ENCODE results near the gene BTBD16. TPM values are rescaled to one million over a fixed set of nuclear protein-coding genes. Genes with fewer than 3 reads are reported as not detected.

The BTBD16 gene
- total RNA-seq, 6 donors from 2014 or later, result 0.20 to 1.8 (median 0.91) TPM; not detected in 3

GRCh38 chr10:122363311-122363710, 92.2 kb downstream of the BTBD16 start:
- DNase-seq (no peak), ATAC-seq (ENCODE audit: low FRiP score in 2 of 2) (no peak)
- WGBS, 2 donors, result 82 to 91% methylated on average over 2 of the region's 2 CpGs
- H3K27me3 ChIP-seq, result no peaks in the 10 kb centered on the region
- TF ChIP-seq EP300 (IDR thresholded peaks at IDR 0.05) (no peak), POLR2AphosphoS5 (IDR thresholded peaks at IDR 0.05) (no peak), POLR2A (IDR thresholded peaks at IDR 0.05) (no peak)
- TF ChIP-seq, protein P1, sequence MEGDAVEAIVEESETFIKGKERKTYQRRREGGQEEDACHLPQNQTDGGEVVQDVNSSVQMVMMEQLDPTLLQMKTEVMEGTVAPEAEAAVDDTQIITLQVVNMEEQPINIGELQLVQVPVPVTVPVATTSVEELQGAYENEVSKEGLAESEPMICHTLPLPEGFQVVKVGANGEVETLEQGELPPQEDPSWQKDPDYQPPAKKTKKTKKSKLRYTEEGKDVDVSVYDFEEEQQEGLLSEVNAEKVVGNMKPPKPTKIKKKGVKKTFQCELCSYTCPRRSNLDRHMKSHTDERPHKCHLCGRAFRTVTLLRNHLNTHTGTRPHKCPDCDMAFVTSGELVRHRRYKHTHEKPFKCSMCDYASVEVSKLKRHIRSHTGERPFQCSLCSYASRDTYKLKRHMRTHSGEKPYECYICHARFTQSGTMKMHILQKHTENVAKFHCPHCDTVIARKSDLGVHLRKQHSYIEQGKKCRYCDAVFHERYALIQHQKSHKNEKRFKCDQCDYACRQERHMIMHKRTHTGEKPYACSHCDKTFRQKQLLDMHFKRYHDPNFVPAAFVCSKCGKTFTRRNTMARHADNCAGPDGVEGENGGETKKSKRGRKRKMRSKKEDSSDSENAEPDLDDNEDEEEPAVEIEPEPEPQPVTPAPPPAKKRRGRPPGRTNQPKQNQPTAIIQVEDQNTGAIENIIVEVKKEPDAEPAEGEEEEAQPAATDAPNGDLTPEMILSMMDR (IDR thresholded peaks at IDR 0.05), result no peak
- H3K4me1 ChIP-seq, result peaks cover 0 to 7% (median 0%) of the 10 kb centered on the region in 4 donors
- no peaks in the 10 kb centered on the region for H3K9me3 ChIP-seq
- no peaks in the 10 kb centered on the region for H3K36me3 ChIP-seq
- no peak overlapping the region for H3K27ac ChIP-seq
- H3K4me3 ChIP-seq, result no peak overlapping the region

GRCh38 chr10:122363722-122364463, 92.8 kb downstream of the BTBD16 start:
- no peak for DNase-seq
- peak overlapping the region in 2 of 4 donors; percentile 0 to 33 for H3K27ac ChIP-seq
- no peaks in the 10 kb centered on the region for H3K27me3 ChIP-seq
- no peak overlapping the region for H3K4me3 ChIP-seq
- H3K36me3 ChIP-seq, result no peaks in the 10 kb centered on the region
- 64 to 65% methylated on average over 6 of the region's 6 CpGs for WGBS, 2 donors
- no peaks in the 10 kb centered on the region for H3K9me3 ChIP-seq
- H3K4me1 ChIP-seq, result peaks cover 0 to 7% (median 0%) of the 10 kb centered on the region in 4 donors
- peak in 1 of 2 donors; percentile 34 for ATAC-seq (ENCODE audit: low FRiP score in 2 of 2)
- TF ChIP-seq POLR2A (IDR thresholded peaks at IDR 0.05) (no peak), POLR2AphosphoS5 (IDR thresholded peaks at IDR 0.05) (no peak), EP300 (IDR thresholded peaks at IDR 0.05) (no peak)
- TF ChIP-seq, protein P1 (IDR thresholded peaks at IDR 0.05), result no peak

DNA sequence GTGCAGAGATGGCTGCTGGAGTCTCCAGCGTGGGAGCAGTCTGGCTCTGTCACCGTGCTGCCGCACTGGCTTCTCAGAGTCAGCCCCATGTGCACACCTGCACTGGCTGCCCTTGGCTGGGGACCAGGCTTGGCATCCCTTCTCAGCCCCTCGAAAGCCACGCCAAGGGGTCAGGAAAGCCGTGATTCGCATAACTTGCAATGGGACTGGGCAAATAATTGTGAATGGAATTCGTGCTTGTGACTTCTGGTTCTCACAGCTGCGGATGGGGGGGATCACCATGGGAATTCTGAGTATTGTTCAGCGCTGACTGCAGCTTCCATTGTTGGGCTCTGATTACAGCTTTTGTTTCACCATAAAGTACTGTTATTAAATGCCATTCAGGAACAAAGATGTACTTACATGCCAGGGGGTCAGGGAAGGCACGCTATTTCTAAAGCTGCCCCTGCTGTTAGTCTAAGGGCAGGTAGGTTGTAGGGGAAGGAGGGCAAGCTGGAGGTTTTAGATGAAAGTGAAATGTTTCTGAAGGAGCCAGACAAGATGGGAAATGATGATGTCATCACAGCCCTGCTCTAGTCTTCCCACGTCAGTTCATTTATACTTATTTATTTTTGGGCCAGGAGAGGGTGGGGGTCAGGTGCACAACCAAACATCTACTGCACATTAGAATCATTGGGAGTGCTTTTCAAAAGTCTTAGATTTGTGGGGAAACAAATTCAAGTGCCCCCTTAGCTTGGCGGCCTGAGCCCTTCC, 97.6 kb downstream of the BTBD16 start:
- no peak for ATAC-seq (ENCODE audit: low FRiP score in 2 of 2)

DNA sequence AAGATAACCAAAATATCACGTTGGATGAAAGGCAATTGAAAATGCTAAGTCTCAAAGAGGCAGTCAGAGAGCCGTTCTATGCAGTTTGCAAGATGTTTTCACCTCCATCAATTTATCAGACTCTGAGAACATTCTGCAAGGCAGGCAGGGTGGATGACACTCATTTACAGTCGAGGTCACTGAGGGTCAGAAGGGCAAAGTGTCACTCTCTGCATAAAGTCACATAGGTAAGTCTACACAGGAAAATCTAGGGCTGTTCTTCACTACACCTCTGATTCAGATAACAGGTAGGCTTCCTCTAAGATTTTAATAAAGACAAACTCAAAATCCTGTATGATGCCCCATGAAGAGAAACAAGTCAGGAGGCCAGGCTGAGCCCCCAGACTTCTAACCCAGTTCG, 102.0 kb downstream of the BTBD16 start:
- no peak overlapping the region for H3K4me3 ChIP-seq
- DNase-seq (no peak), ATAC-seq (ENCODE audit: low FRiP score in 2 of 2) (no peak)
- H3K9me3 ChIP-seq, result no peaks in the 10 kb centered on the region
- H3K36me3 ChIP-seq, result no peaks in the 10 kb centered on the region
- 56 to 60% methylated on average over 4 of the region's 4 CpGs for WGBS, 2 donors
- H3K27me3 ChIP-seq, result no peaks in the 10 kb centered on the region
- TF ChIP-seq POLR2A (IDR thresholded peaks at IDR 0.05) (no peak), EP300 (IDR thresholded peaks at IDR 0.05) (no peak), POLR2AphosphoS5 (IDR thresholded peaks at IDR 0.05) (no peak)
- TF ChIP-seq, protein P1 (IDR thresholded peaks at IDR 0.05), result no peak
- H3K27ac ChIP-seq, result peak overlapping the region; percentile 93 to 99 (median 96)
- peaks cover 8 to 35% (median 28%) of the 10 kb centered on the region in 4 donors for H3K4me1 ChIP-seq

More for the DNA sequence above, 97.6 kb downstream of the BTBD16 start:
- Histone ChIP-seq H3K4me1 (peaks cover 0 to 14% (median 11%) of the 10 kb centered on the region in 4 donors), H3K4me3 (no peak overlapping the region), H3K9me3 (no peaks in the 10 kb centered on the region), H3K36me3 (no peaks in the 10 kb centered on the region), H3K27ac (no peak overlapping the region), H3K27me3 (no peaks in the 10 kb centered on the region)
- DNase-seq, result peak in 1 of 2 donors; percentile 50
- TF ChIP-seq, protein P1 (IDR thresholded peaks at IDR 0.05), result no peak
- no peak for TF ChIP-seq EP300 (IDR thresholded peaks at IDR 0.05)
- 52 to 61% methylated on average over 8 to 13 of the region's 13 CpGs for WGBS, 2 donors
